Stimulated activated CD4-positive, alpha-beta T cell treated with anti-CD3 and anti-CD28 coated beads, Interleukin-1b, Interleukin-23, amount 100 ng/mL, for 24 hours (primary cell): ENCODE measurements around the gene RAB31.
"Not testable (repeated sequence)": the region's sequence is repeated elsewhere in the genome, so short reads cannot be mapped to it uniquely, and the experiment has no call there.

ENCODE experiments used
- DNase-seq, 4 experiments: peaks; one replicate each; pipeline ENCODE4 v3.0.0-alpha.2; 2020; ENCODE audit warnings: low read depth in 4 of 4, low spot score in 1 of 4

Gene RAB31

GRCh38 chr18:9884532-9885140 is 176.5 kb downstream of the RAB31 start:
- no peak for DNase-seq

GRCh38 chr18:9885170-9886004 is 177.3 kb downstream of the RAB31 start, which contains the start of gene TXNDC2:
TXNDC2 (plus strand) TSS chr18:9885973; CDS start chr18:9886681, 708 bp downstream.
- DNase-seq: no peak

DNA sequence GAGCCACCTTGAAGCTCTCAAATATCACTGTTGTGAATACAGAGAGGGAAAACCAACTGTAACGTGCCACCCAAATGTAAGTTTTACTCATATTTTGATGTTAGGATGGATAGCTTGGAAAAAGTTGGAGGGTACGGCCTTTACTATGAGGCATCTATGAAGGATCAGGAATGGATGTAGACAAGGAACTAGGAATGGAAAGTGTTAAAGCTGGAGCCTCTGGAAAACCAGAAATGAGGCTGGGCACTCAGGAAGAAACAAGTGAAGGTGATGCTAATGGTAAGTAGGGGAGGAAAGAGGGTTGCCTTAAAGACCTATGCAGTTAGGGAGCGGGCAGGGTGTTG is 177.9 kb downstream of the RAB31 start:
- DNase-seq: no peak

- DNase-seq: no peak
Observed at GRCh38 chr18:9887992-9888391, 179.9 kb downstream of the RAB31 start.

DNA sequence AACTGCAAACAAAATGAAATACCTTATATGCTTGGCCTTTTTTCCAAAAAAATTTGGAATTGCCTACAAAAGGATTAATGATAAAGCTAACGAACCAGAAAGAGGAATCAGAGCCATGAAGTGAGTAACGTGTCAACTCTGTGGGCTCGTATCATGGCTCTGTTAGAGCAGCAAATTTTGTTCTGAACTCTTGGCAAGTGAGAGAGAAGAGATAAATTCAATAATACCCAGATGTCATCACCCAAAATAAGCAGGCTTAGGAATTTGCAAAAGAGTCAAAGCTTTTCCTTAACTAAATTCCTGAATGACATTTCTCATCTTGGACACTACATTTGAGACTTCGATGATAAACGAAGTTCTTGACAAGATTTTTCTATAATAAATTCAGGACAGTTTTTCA is 182.1 kb downstream of the RAB31 start:
- no peak for DNase-seq

GRCh38 chr18:9890957-9891356 is 182.9 kb downstream of the RAB31 start:
- no peak for DNase-seq

DNA sequence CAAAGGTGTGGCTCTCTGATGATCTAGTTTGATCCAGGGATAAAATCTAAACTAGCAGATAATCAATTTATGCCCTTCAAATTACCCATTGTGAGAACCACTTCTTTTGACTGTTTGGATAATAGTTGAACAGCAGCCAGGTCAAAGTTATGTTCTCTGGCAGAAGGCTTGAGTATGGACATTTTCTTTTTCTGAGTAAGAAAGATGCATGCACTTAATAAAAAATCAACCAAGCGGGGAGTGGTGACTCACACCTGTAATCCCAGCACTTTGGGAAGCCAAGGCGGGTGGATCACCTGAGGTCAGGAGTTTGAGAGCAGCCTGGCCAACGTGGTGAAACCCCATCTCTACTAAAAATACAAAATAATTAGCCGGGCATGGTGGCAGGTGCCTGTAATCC is 183.4 kb downstream of the RAB31 start:
- DNase-seq: not testable (repeated sequence)

- no peak for DNase-seq
Observed at GRCh38 chr18:9894454-9895068, 186.5 kb downstream of the RAB31 start.

DNA sequence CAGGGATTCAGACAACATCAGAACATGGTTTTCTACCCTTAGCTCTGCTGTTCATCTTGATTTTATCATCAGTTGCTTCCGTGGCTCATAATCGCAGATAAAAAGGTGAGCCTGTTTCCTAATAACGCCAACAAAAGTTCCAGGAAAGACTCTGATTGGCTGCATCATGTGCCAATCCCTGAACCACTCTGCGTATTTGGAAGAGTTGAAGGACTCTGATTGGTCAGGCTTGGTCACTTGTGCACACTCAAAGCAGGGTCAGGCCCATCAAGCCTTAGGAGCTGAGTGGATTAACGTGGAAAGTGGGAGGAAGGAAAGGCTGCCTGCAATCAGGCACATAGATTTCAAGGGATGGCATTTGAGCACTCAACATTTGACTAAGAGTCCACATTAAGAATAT is 189.0 kb downstream of the RAB31 start:
- DNase-seq: no peak

DNA sequence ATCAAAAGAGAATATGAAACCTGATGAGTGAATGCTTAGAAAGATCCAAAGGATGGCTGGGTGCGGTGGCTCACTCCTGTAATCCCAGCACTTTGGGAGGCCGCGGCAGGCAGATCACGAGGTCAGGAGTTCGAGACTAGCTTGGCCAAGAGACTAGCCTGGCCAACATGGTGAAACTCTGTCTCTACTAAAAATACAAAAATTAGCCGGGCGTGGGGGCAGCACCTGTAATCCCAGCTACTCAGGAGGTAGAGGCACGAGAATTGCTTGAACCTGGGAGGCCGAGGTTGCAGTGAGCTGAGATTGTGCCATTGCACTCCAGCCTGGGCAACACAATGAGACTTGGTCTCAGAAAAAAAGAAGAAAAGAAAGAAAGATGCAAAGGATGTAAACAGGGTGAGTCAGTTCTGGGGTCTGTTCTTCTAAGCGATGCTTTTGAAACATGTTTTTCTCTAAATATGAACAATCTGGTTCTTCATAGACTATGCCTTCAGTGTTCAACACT is 189.7 kb downstream of the RAB31 start:
- not testable (repeated sequence) for DNase-seq

GRCh38 chr18:9898792-9899549 is 190.9 kb downstream of the RAB31 start:
- no peak for DNase-seq

- not testable (repeated sequence) for DNase-seq
Observed at GRCh38 chr18:9899550-9899930, 191.4 kb downstream of the RAB31 start.

DNA sequence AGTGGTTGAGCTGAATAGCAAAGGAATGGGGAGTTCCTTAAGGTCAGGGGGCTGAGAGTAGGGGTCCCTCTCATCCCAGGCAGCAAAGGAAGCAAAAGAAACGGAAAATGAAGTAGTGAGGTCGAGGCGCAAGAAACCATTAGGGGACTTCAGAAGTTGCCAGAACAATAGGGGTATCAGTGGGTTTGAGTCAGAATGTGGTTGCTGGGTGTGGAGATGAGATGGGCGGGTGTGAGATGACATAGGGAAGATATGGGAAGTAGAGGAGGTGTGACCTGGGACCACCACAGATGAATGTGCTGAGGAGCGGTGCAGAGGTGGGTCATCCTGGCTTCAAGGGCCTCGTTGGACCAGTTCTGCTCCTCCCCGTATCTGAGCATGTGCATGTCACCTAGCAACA is 192.6 kb downstream of the RAB31 start:
- no peak for DNase-seq

DNA sequence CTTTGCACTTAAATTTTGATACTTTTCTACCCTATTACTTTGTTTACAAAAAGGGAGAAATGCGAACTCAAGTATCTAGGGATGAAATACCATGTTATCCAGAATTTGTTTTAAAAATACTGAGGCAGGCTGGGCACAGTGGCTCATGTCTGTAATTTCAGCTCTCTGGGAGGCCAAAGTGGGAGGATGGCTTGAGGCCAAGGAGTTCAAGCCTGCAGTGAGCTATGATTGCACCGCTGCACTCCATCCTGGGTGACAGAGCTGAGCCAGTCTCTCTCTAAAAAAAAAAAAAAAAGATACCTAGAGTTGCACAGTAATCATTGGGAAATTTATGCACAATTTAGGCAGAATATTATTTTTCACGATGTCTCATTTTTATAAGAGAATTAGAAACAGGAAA is 193.3 kb downstream of the RAB31 start:
- DNase-seq: no peak

- not testable (repeated sequence) for DNase-seq
Observed at GRCh38 chr18:9902264-9902663, 194.2 kb downstream of the RAB31 start.

DNA sequence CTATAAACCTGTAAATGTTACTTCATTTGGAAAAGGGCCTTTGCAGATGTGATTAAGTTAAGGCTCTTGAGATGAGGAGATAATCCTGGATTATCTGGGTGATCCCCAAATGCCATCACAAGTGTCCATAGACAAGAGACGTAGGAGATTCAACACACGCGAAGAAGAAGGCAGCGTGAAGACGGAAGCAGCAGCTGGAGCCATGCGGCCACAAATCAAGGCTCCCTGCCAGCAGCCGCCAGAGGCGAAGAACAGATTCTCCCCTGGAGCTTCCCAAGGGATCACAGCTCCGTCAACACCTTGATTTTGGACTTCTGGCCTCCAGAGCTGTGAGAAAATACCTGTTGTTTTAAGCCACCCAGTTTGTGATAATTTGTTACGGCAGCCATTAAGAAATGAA is 194.7 kb downstream of the RAB31 start:
- DNase-seq: no peak

- DNase-seq: no peak
Observed at GRCh38 chr18:9905401-9905922, 197.4 kb downstream of the RAB31 start.

- no peak for DNase-seq
Observed at GRCh38 chr18:9906481-9906880, 198.4 kb downstream of the RAB31 start.

DNA sequence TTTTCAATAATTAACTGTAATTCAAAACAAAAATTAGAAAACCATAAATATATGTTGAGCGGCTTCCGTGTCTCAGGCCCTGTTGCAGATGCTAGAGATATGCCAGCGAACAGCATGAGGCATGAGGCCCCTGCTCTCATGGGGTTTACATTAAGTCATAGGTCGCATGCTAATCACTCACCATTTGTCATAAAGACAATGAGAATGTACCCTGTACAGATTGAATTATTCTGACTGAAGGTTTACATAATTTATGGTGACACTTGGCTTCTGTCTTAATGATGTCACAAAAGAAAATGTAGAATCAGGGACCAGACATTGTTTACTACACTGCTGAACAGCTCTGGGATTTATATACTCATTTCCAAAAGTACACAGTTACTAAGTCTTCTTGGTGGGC is 199.8 kb downstream of the RAB31 start:
- no peak for DNase-seq

GRCh38 chr18:9910071-9910470 is 202.0 kb downstream of the RAB31 start:
- DNase-seq: no peak

GRCh38 chr18:9910661-9911060 is 202.6 kb downstream of the RAB31 start:
- no peak for DNase-seq
